SK-N-SH (cell line): ENCODE results near the gene CFAP221. TPM values are rescaled to one million over a fixed set of nuclear protein-coding genes. Genes with fewer than 3 reads are reported as not detected.

Experiments
- CTCF ChIA-PET: fragments of 300-600, 350-600 bp; formaldehyde crosslinking; extraction: SDS; loops from one replicate; lab custom pipeline; 2021; lab: Yijun Ruan, JAX
- POLR2A ChIA-PET: fragments of 350-600 bp; sonication (Branson Sonifier 250); formaldehyde crosslinking; extraction: SDS; loops from one replicate; lab custom pipeline; 2020; ENCODE audit warnings: antibody characterized with exemption, inconsistent platforms; lab: Yijun Ruan, JAX
- DNase-seq: peaks from one replicate; pipeline ENCODE4 v3.0.0; 2012
- H2AFZ ChIP-seq: fragments of 200-600 bp; sonication (generic); 2 replicates; pipeline ENCODE4 v1.8.1; 2016; ENCODE audit warnings: antibody characterized with exemption, mild to moderate bottlenecking, low read depth
- H3F3A ChIP-seq: fragments of 200-600 bp; sonication (generic); replicated peaks from 2 replicates; pipeline ENCODE3; 2016; ENCODE audit warnings: antibody characterized with exemption, mild to moderate bottlenecking; ENCODE audit not compliant: insufficient read depth
- H3K27ac ChIP-seq, 2 experiments: fragments of 200-500 bp in 1 of 2; fragments of 200-600 bp in 1 of 2; sonication (Bioruptor generic) in 1 of 2; sonication (generic), shearing (Covaris generic) in 1 of 2; 2 replicates each; pipeline versions ENCODE4 v1.5.1 to v1.6.1; 2014 to 2016; ENCODE audit warnings: low read depth in 2 of 2, inconsistent platforms in 1 of 2, low read length in 1 of 2, mild to moderate bottlenecking in 1 of 2, mixed read lengths in 1 of 2
- H3K27me3 ChIP-seq: fragments of 200-600 bp; sonication (generic), shearing (Covaris generic); 2 replicates; pipeline ENCODE4 v1.6.1; 2016; ENCODE audit warnings: mixed run types; ENCODE audit not compliant: insufficient read depth
- H3K36me3 ChIP-seq, 2 experiments: fragments of 200-500 bp in 1 of 2; fragments of 200-600 bp in 1 of 2; sonication (Bioruptor generic) in 1 of 2; sonication (generic) in 1 of 2; replicated peaks in 1 of 2; 2 replicates each; pipeline versions ENCODE3 to v1.5.1; 2014 to 2016; ENCODE audit warnings: low read length in 1 of 2, mild to moderate bottlenecking in 1 of 2; ENCODE audit not compliant: insufficient read depth in 2 of 2, control insufficient read depth in 1 of 2
- H3K4me1 ChIP-seq, 2 experiments: fragments of 200-500 bp in 1 of 2; fragments of 200-600 bp in 1 of 2; sonication (Bioruptor generic) in 1 of 2; sonication (generic), shearing (Covaris generic) in 1 of 2; 2 replicates each; pipeline versions ENCODE4 v1.5.1 to v1.6.1; 2014 to 2016; ENCODE audit warnings: low read depth in 1 of 2, low read length in 1 of 2, mixed run types in 1 of 2; ENCODE audit not compliant: insufficient read depth in 2 of 2, control insufficient read depth in 1 of 2
- H3K4me2 ChIP-seq: fragments of 200-600 bp; sonication (generic), shearing (Covaris generic); 2 replicates; pipeline ENCODE4 v1.6.1; 2017; ENCODE audit warnings: mixed run types
- H3K4me3 ChIP-seq, 2 experiments: fragments of 200-500 bp in 1 of 2; fragments of 200-600 bp in 1 of 2; sonication (Bioruptor generic) in 1 of 2; sonication (generic), shearing (Covaris generic) in 1 of 2; 2 replicates each; pipeline versions ENCODE4 v1.5.1 to v1.8.1; 2014 to 2016; ENCODE audit warnings: low read depth in 2 of 2, inconsistent platforms in 1 of 2, low read length in 1 of 2, mild to moderate bottlenecking in 1 of 2, mixed read lengths in 1 of 2, moderate library complexity in 1 of 2
- H3K79me2 ChIP-seq: fragments of 200-600 bp; sonication (generic); 2 replicates; pipeline ENCODE4 v1.8.1; 2017; ENCODE audit warnings: mild to moderate bottlenecking; ENCODE audit not compliant: insufficient read depth
- H3K9ac ChIP-seq: fragments of 200-600 bp; sonication (generic); 2 replicates; pipeline ENCODE4 v1.6.1; 2017; ENCODE audit warnings: mixed run types
- H3K9me2 ChIP-seq: fragments of 200-600 bp; sonication (generic); 2 replicates; pipeline ENCODE4 v1.6.1; 2017; ENCODE audit warnings: mixed run types
- H3K9me3 ChIP-seq: fragments of 200-600 bp; sonication (generic); 2 replicates; pipeline ENCODE4 v1.6.1; 2017; ENCODE audit warnings: mixed run types, mild to moderate bottlenecking, moderate library complexity
- H4K20me1 ChIP-seq: fragments of 200-600 bp; sonication (generic); 2 replicates; pipeline ENCODE4 v1.6.1; 2017; ENCODE audit warnings: mild to moderate bottlenecking, mixed run types; ENCODE audit not compliant: insufficient read depth
- CHD2 ChIP-seq: fragments of 150-350 bp; IDR thresholded peaks from 2 replicates; pipeline ENCODE4 v1.6.1; 2018; ENCODE audit warnings: low read length; ENCODE audit not compliant: partially characterized antibody
- EP300 ChIP-seq, 2 experiments: IDR thresholded peaks; 2 replicates each; pipeline versions ENCODE4 v1.4.0 to v1.6.1; 2012; ENCODE audit warnings: borderline replicate concordance in 1 of 2, low read depth in 1 of 2, low read length in 1 of 2
- EZH2phosphoT487 ChIP-seq: fragments of 200-600 bp; sonication (generic); IDR thresholded peaks from 2 replicates; pipeline ENCODE4 v1.6.1; 2017; ENCODE audit warnings: low read depth, mixed run types, mild to moderate bottlenecking, antibody characterized with exemption, moderate library complexity, borderline replicate concordance
- FOXM1 ChIP-seq: IDR thresholded peaks from 2 replicates; pipeline ENCODE4 v1.4.0; 2012; ENCODE audit warnings: low read depth, mild to moderate bottlenecking
- GATA2 ChIP-seq: sonication (generic); formaldehyde crosslinking; IDR thresholded peaks from 2 replicates; pipeline ENCODE4 v1.5.0; 2020; ENCODE audit warnings: mild to moderate bottlenecking, missing genetic modification reagents
- MXI1 ChIP-seq: IDR thresholded peaks from 2 replicates; pipeline ENCODE4 v1.6.1; 2012; ENCODE audit warnings: mild to moderate bottlenecking, low read depth, low read length, improper control_type of control experiment
- NFIC ChIP-seq: IDR thresholded peaks from 2 replicates; pipeline ENCODE4 v1.4.0; 2012; ENCODE audit warnings: borderline replicate concordance
- POLR2AphosphoS5 ChIP-seq: IDR thresholded peaks from 2 replicates; pipeline ENCODE4 v1.6.1; 2012; ENCODE audit warnings: low read depth, low read length
- RAD21 ChIP-seq: IDR thresholded peaks from 2 replicates; pipeline ENCODE4 v1.6.1; 2012; ENCODE audit warnings: mild to moderate bottlenecking, low read length
- RCOR1 ChIP-seq: fragments of 150-350 bp; IDR thresholded peaks from 2 replicates; pipeline ENCODE4 v1.6.1; 2017; ENCODE audit warnings: antibody characterized with exemption, low read length
- SIN3A ChIP-seq: IDR thresholded peaks from 2 replicates; pipeline ENCODE4 v1.6.1; 2012; ENCODE audit warnings: low read depth, mild to moderate bottlenecking, low read length, moderate library complexity, borderline replicate concordance
- SMC3 ChIP-seq: IDR thresholded peaks from 2 replicates; pipeline ENCODE4 v1.6.1; 2012; ENCODE audit warnings: low read depth, low read length, improper control_type of control experiment
- TEAD4 ChIP-seq: IDR thresholded peaks from 2 replicates; pipeline ENCODE4 v1.4.0; 2012; ENCODE audit warnings: mild to moderate bottlenecking, borderline replicate concordance; ENCODE audit not compliant: insufficient read depth
- YY1 ChIP-seq: IDR thresholded peaks from 2 replicates; pipeline ENCODE4 v1.4.0; 2012; ENCODE audit warnings: low read depth, mild to moderate bottlenecking
- WGBS: methylation state at CpG from one replicate; pipeline ENCODE4 v1.1.6; 2017; ENCODE audit warnings: low lambda C conversion rate; 5-methylcytosine and 5-hydroxymethylcytosine counted together
- polyA plus RNA-seq, 3 experiments: library from polyadenylated mRNA; depleted of rRNA; stranded (reverse); fragments of >200 nt; gene quantifications; 2 replicates each; pipeline ENCODE4 v1.2.3, GENCODE V29; 2012
- TF ChIP-seq, protein P1 (sequence below): IDR thresholded peaks from 2 replicates; pipeline ENCODE4 v1.4.0; 2012; ENCODE audit warnings: low read depth, borderline replicate concordance
- TF ChIP-seq, protein P2 (sequence below): IDR thresholded peaks from 2 replicates; pipeline ENCODE4 v1.6.1; 2012; ENCODE audit warnings: mild to moderate bottlenecking, low read depth, low read length, moderate library complexity
- TF ChIP-seq, protein P3 (sequence below): IDR thresholded peaks from 2 replicates; pipeline ENCODE4 v1.4.0; 2012; ENCODE audit warnings: low read depth, borderline replicate concordance
- TF ChIP-seq, protein P4 (sequence below): fragments of 200-600 bp; sonication (generic); IDR thresholded peaks from 2 replicates; pipeline ENCODE4 v1.6.1; 2017; ENCODE audit warnings: antibody characterized with exemption, mild to moderate bottlenecking, moderate library complexity

CFAP221 gene
- polyA plus RNA-seq, 1 of the 3 experiments (the other 2 are of a cell fraction), result 0.12 TPM

DNA sequence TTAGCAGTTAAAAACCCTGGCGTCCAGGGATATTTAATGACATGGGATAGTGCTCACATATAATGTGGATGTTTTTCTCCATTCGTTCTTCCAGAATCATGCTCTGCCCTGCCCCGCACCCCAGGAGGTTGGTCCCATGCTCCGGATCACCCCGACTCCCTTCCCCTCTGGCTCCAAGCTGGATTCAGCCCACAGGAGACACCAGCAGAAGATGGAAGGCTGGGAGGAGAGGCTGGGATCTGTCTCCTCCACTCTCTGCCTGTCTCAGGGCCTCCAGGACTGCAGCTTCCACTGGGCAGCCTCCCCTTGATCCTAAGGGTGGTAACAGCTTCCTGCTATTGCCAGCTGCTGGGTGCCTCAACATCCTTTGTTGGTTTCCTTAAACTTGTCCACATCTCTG, 159.3 kb downstream of the CFAP221 start (continued):
- no peak for TF ChIP-seq NFIC
- TF ChIP-seq EP300 (IDR thresholded peaks at IDR 0.05; ENCODE audit: borderline replicate concordance in 1 of 2, low read depth in 1 of 2, low read length in 1 of 2), result no peak
- TF ChIP-seq, all 33 proteins: peak for 0

DNA sequence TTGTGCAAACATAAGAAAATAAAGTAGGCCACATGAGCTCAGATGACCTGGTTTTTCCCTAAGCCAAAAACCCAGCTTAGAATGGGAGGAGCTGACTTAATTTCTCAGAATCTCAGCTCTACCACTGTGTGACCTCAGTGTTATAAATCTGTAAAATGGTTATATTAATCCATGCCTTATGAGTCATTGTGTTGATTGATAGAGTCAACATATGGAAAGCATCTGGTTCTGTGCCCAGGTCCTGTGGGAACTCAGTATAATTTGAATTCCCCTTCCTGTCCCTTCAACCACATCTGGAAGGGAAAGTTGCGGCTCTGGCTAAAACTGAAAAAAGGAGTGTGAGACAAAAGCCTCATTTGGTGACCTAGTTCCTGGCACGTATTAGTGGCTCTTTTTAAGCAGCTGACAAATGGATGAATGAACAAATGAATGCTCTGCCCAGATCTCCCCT, 160.4 kb downstream of the CFAP221 start:
- no peak overlapping the region for H3K4me3 ChIP-seq
- no peak overlapping the region for H3K4me2 ChIP-seq
- H3K36me3 ChIP-seq, result no peaks in the 10 kb centered on the region
- no peak overlapping the region for H3K9ac ChIP-seq
- ChIA-PET POLR2A (no interaction called here), CTCF (interaction anchor here (0.9 to 1.6 kb wide), 8 partner anchors 12 to 966 kb away, joined by 3 to 6 read pairs (median 4); no protein-coding TSS in a partner anchor)
- H3F3A ChIP-seq, result no peaks in the 10 kb centered on the region
- H3K27ac ChIP-seq, result no peak overlapping the region
- TF ChIP-seq, protein P1, sequence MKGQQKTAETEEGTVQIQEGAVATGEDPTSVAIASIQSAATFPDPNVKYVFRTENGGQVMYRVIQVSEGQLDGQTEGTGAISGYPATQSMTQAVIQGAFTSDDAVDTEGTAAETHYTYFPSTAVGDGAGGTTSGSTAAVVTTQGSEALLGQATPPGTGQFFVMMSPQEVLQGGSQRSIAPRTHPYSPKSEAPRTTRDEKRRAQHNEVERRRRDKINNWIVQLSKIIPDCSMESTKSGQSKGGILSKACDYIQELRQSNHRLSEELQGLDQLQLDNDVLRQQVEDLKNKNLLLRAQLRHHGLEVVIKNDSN, result no peak
- no peak for TF ChIP-seq CHD2
- TF ChIP-seq YY1, result no peak
- no peak for TF ChIP-seq MXI1
- TF ChIP-seq, protein P2, sequence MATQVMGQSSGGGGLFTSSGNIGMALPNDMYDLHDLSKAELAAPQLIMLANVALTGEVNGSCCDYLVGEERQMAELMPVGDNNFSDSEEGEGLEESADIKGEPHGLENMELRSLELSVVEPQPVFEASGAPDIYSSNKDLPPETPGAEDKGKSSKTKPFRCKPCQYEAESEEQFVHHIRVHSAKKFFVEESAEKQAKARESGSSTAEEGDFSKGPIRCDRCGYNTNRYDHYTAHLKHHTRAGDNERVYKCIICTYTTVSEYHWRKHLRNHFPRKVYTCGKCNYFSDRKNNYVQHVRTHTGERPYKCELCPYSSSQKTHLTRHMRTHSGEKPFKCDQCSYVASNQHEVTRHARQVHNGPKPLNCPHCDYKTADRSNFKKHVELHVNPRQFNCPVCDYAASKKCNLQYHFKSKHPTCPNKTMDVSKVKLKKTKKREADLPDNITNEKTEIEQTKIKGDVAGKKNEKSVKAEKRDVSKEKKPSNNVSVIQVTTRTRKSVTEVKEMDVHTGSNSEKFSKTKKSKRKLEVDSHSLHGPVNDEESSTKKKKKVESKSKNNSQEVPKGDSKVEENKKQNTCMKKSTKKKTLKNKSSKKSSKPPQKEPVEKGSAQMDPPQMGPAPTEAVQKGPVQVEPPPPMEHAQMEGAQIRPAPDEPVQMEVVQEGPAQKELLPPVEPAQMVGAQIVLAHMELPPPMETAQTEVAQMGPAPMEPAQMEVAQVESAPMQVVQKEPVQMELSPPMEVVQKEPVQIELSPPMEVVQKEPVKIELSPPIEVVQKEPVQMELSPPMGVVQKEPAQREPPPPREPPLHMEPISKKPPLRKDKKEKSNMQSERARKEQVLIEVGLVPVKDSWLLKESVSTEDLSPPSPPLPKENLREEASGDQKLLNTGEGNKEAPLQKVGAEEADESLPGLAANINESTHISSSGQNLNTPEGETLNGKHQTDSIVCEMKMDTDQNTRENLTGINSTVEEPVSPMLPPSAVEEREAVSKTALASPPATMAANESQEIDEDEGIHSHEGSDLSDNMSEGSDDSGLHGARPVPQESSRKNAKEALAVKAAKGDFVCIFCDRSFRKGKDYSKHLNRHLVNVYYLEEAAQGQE, result no peak
- no peak for TF ChIP-seq FOXM1
- TF ChIP-seq, protein P3, sequence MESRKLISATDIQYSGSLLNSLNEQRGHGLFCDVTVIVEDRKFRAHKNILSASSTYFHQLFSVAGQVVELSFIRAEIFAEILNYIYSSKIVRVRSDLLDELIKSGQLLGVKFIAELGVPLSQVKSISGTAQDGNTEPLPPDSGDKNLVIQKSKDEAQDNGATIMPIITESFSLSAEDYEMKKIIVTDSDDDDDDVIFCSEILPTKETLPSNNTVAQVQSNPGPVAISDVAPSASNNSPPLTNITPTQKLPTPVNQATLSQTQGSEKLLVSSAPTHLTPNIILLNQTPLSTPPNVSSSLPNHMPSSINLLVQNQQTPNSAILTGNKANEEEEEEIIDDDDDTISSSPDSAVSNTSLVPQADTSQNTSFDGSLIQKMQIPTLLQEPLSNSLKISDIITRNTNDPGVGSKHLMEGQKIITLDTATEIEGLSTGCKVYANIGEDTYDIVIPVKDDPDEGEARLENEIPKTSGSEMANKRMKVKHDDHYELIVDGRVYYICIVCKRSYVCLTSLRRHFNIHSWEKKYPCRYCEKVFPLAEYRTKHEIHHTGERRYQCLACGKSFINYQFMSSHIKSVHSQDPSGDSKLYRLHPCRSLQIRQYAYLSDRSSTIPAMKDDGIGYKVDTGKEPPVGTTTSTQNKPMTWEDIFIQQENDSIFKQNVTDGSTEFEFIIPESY, result no peak
- TF ChIP-seq RAD21, result no peak
- no peak for TF ChIP-seq SMC3
- no peak for TF ChIP-seq RCOR1
- no peak for TF ChIP-seq EP300 (IDR thresholded peaks at IDR 0.05; ENCODE audit: borderline replicate concordance in 1 of 2, low read depth in 1 of 2, low read length in 1 of 2)
- TF ChIP-seq, protein P4, sequence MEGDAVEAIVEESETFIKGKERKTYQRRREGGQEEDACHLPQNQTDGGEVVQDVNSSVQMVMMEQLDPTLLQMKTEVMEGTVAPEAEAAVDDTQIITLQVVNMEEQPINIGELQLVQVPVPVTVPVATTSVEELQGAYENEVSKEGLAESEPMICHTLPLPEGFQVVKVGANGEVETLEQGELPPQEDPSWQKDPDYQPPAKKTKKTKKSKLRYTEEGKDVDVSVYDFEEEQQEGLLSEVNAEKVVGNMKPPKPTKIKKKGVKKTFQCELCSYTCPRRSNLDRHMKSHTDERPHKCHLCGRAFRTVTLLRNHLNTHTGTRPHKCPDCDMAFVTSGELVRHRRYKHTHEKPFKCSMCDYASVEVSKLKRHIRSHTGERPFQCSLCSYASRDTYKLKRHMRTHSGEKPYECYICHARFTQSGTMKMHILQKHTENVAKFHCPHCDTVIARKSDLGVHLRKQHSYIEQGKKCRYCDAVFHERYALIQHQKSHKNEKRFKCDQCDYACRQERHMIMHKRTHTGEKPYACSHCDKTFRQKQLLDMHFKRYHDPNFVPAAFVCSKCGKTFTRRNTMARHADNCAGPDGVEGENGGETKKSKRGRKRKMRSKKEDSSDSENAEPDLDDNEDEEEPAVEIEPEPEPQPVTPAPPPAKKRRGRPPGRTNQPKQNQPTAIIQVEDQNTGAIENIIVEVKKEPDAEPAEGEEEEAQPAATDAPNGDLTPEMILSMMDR, result no peak
- TF ChIP-seq SIN3A, result no peak
- TF ChIP-seq POLR2AphosphoS5, result no peak
- no peak for TF ChIP-seq EZH2phosphoT487
- TF ChIP-seq TEAD4, result no peak
- no peak for TF ChIP-seq GATA2
- H3K9me2 ChIP-seq, result no peaks in the 10 kb centered on the region
- no peaks in the 10 kb centered on the region for H3K79me2 ChIP-seq
- no peaks in the 10 kb centered on the region for H4K20me1 ChIP-seq
- H3K27me3 ChIP-seq, result no peaks in the 10 kb centered on the region
- WGBS, result 17% methylated on average over 2 of the region's 2 CpGs
- H2AFZ ChIP-seq, result no peak overlapping the region
- peaks cover 0 to 10% of the 10 kb centered on the region in 2 experiments; a peak in 1 of 4 replicates for H3K4me1 ChIP-seq
- no peak for DNase-seq
- no peaks in the 10 kb centered on the region for H3K9me3 ChIP-seq
